PC-9 (cell line): ENCODE data around the gene PROB1. TPM values are rescaled to one million over a fixed set of nuclear protein-coding genes. Genes with fewer than 3 reads are reported as not detected.
"Not testable (repeated sequence)": the region's sequence is repeated elsewhere in the genome, so short reads cannot be mapped to it uniquely, and the experiment has no call there.

Source experiments
- BruUV-seq: library from RNA; stranded (reverse); fragments of 400-500 nt; replicated peaks from 2 replicates; lab custom pipeline; 2021; lab: Mats Ljungman, UMichigan
- CTCF ChIA-PET: fragments of 300-600 bp; sonication (Branson Sonifier 250); formaldehyde crosslinking; loops from one replicate; lab custom pipeline; 2022; ENCODE audit warnings: antibody characterized with exemption; lab: Charles Lee
- POLR2A ChIA-PET: fragments of 300-600 bp; sonication (Branson Sonifier 250); formaldehyde crosslinking; loops from one replicate; lab custom pipeline; 2022; ENCODE audit warnings: antibody characterized with exemption; ENCODE audit not compliant: unreplicated experiment; lab: Charles Lee
- DNase-seq, 2 experiments: peaks; one replicate each; pipeline versions ENCODE4 v3.0.0 to v3.0.0-alpha.2; 2015 to 2022; ENCODE audit warnings: mixed read lengths in 1 of 2
- H2AFZ ChIP-seq: fragments of 200-600 bp; sonication (generic); 2 replicates; pipeline ENCODE4 v1.8.1; 2017; ENCODE audit warnings: antibody characterized with exemption
- H3F3A ChIP-seq: fragments of 200-600 bp; sonication (generic); 2 replicates; pipeline ENCODE4 v1.8.1; 2017; ENCODE audit warnings: antibody characterized with exemption, mild to moderate bottlenecking, low read depth; ENCODE audit not compliant: insufficient read depth
- H3K27ac ChIP-seq: fragments of 200-600 bp; sonication (generic); 2 replicates; pipeline ENCODE4 v1.6.1; 2016; ENCODE audit warnings: mixed run types
- H3K27me3 ChIP-seq: fragments of 200-600 bp; sonication (generic); 2 replicates; pipeline ENCODE4 v1.6.1; 2016; ENCODE audit warnings: low read depth, mixed run types; ENCODE audit not compliant: insufficient read depth
- H3K36me3 ChIP-seq: fragments of 200-600 bp; sonication (generic); 2 replicates; pipeline ENCODE4 v1.6.1; 2016; ENCODE audit warnings: low read depth, mixed run types
- H3K4me1 ChIP-seq: fragments of 200-600 bp; sonication (generic); replicated peaks from 2 replicates; pipeline ENCODE4 v1.6.1; 2016; ENCODE audit warnings: mixed run types; ENCODE audit not compliant: insufficient read depth
- H3K4me2 ChIP-seq: fragments of 200-600 bp; sonication (generic); 2 replicates; pipeline ENCODE4 v1.6.1; 2017; ENCODE audit warnings: mixed run types
- H3K4me3 ChIP-seq: fragments of 200-600 bp; sonication (generic); 2 replicates; pipeline ENCODE4 v1.6.1; 2016; ENCODE audit warnings: mixed run types
- H3K79me2 ChIP-seq: fragments of 200-600 bp; sonication (generic); 2 replicates; pipeline ENCODE4 v1.6.1; 2017; ENCODE audit warnings: low read depth, mixed run types
- H3K9me2 ChIP-seq: fragments of 200-600 bp; sonication (generic); 2 replicates; pipeline ENCODE4 v1.8.1; 2017; ENCODE audit warnings: mild to moderate bottlenecking; ENCODE audit not compliant: insufficient read depth
- H3K9me3 ChIP-seq: fragments of 200-600 bp; sonication (generic); 2 replicates; pipeline ENCODE4 v1.8.1; 2016; ENCODE audit warnings: low read depth; ENCODE audit not compliant: insufficient read depth
- H4K20me1 ChIP-seq: fragments of 200-600 bp; sonication (generic); 2 replicates; pipeline ENCODE4 v1.8.1; 2017; ENCODE audit not compliant: insufficient read depth
- CTCF ChIP-seq: fragments of 200-600 bp; sonication (generic); conservative IDR thresholded peaks from 2 replicates; pipeline ENCODE4 v1.6.1; 2017; ENCODE audit warnings: mixed run types, antibody characterized with exemption, mild to moderate bottlenecking, moderate library complexity
- EZH2 ChIP-seq: fragments of 200-600 bp; sonication (generic); IDR thresholded peaks from 2 replicates; pipeline ENCODE4 v1.8.0; 2017; ENCODE audit warnings: antibody characterized with exemption, low read depth
- intact Hi-C: fragments of 100-400 bp; cut with micrococcal nuclease; formaldehyde crosslinking; loops from one replicate; pipeline ENCODE4 v1.10.0; 2022; ENCODE audit not compliant: unreplicated experiment
- total RNA-seq: library from RNA; stranded (reverse); gene quantifications from 2 replicates; pipeline ENCODE4 v1.2.3, GENCODE V29; 2021

The PROB1 gene
- total RNA-seq, 1 experiment from 2014 or later: 2.9 TPM

DNA sequence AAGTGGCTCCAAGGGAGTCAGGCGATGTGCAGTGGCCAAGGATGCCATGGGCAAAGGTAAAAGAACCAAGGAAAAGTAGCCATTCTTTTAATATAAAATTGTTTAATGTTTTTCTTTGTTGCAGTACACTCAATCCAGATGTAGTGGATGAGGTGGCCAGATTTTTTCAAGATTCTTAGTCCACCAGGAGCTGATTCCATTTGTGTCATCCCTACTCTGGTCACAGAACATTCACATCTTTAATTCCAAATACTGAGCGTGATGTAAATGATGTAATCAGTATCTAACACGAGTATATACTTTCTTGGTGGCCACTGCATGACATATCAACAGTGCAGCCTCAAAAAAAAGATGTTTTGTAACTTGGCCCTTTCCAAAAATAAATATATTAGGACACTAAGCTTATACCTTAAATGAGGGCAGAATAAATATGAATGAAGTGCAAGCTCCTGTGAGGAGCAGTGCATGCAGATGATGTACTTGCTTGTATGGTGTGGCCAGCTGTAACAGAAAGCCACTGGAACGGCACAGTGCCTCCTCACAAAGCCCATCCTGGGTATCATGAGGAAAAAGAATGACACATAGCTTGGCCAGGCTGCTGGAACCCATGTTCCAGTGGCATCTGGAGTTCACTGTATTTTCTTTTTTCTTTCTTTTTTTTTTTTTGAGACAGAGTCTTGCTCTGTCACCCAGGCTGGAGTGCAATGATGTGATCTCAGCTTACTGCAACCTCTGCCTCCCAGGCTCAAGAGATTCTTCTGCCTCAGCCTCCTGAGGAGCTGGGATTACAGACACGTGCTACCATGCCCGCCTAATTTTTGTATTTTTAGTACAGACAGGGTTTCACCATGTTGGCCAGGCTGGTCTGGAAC, 15.5 kb upstream of the PROB1 start:
- Histone ChIP-seq H2AFZ (no peak overlapping the region), H3K9me3 (no peaks in the 10 kb centered on the region), H3K27ac (no peak overlapping the region), H3K9me2 (no peaks in the 10 kb centered on the region), H3F3A (no peaks in the 10 kb centered on the region), H3K4me3 (no peak overlapping the region), H3K4me2 (no peak overlapping the region), H3K27me3 (no peaks in the 10 kb centered on the region), H3K4me1 (no peaks in the 10 kb centered on the region), H3K36me3 (no peaks in the 10 kb centered on the region), H3K79me2 (no peaks in the 10 kb centered on the region), H4K20me1 (no peaks in the 10 kb centered on the region)
- TF ChIP-seq CTCF: no peak
- DNase-seq: no peak
- ChIA-PET POLR2A (interaction anchor here (0.6 kb wide), 1 partner anchor 901 kb away, joined by 11 read pairs; no protein-coding TSS in a partner anchor), CTCF (no interaction called here)
- intact Hi-C loops: no loop called here
- no TSS peak for BruUV-seq

GRCh38 chr5:139409116-139409515, 14.2 kb upstream of the PROB1 start:
- H3K4me3 ChIP-seq, H3K27me3 ChIP-seq, H2AFZ ChIP-seq, BruUV-seq, intact Hi-C loops, H3K4me2 ChIP-seq, H4K20me1 ChIP-seq, H3F3A ChIP-seq, CTCF ChIA-PET, H3K9me2 ChIP-seq, H3K9me3 ChIP-seq, H3K27ac ChIP-seq, H3K4me1 ChIP-seq, H3K79me2 ChIP-seq, DNase-seq, H3K36me3 ChIP-seq: not testable (repeated sequence)
- POLR2A ChIA-PET: interaction anchor here (0.6 to 0.9 kb wide), 2 partner anchors 61 to 954 kb away, joined by 4 read pairs; no protein-coding TSS in a partner anchor

- DNase-seq: no peak
- no TSS peak for BruUV-seq
- ChIA-PET CTCF (no interaction called here), POLR2A (interaction anchor here (0.6 kb wide), 1 partner anchor 846 kb away, joined by 6 read pairs; no protein-coding TSS in a partner anchor)
- H4K20me1 ChIP-seq: no peaks in the 10 kb centered on the region
- no peak overlapping the region for H3K27ac ChIP-seq
- H3K79me2 ChIP-seq: no peaks in the 10 kb centered on the region
- no peak overlapping the region for H3K4me2 ChIP-seq
- H2AFZ ChIP-seq: no peak overlapping the region
- H3K36me3 ChIP-seq: no peaks in the 10 kb centered on the region
- no peaks in the 10 kb centered on the region for H3K9me3 ChIP-seq
- TF ChIP-seq EZH2: no peak
- TF ChIP-seq CTCF: no peak
- H3K27me3 ChIP-seq: no peaks in the 10 kb centered on the region
- H3K9me2 ChIP-seq: no peaks in the 10 kb centered on the region
- H3K4me1 ChIP-seq: peaks cover 9% of the 10 kb centered on the region
- H3K4me3 ChIP-seq: no peak overlapping the region
- H3F3A ChIP-seq: peaks cover 8% of the 10 kb centered on the region; the same call in 1 of the 2 replicates
- intact Hi-C loops: no loop called here
Observed at GRCh38 chr5:139408191-139408590, 13.3 kb upstream of the PROB1 start.
